Activated B cell treated with CpG ODN at 0.5 μM for 24 hours (primary cell): ENCODE data around the gene CAPNS2. TPM values are rescaled to one million over a fixed set of nuclear protein-coding genes. Genes with fewer than 3 reads are reported as not detected.

Experiments used
- ATAC-seq: fragments of 200-7000 bp; cut with Tn5 transposase; one replicate; pipeline ENCODE4 v1.10.0; 2021; ENCODE audit warnings: low read depth, mild to moderate bottlenecking, moderate library complexity
- CTCF ChIA-PET: fragments of 350-600 bp; sonication (Branson Sonifier 250); formaldehyde crosslinking; loops from one replicate; lab custom pipeline; 2021; ENCODE audit warnings: antibody characterized with exemption; lab: Charles Lee
- POLR2A ChIA-PET: fragments of 350-600 bp; sonication (Branson Sonifier 250); formaldehyde crosslinking; loops from one replicate; lab custom pipeline; 2021; ENCODE audit warnings: antibody characterized with exemption; lab: Charles Lee
- DNase-seq: peaks from one replicate; pipeline ENCODE4 v3.0.0; 2022
- H3K27ac Mint-ChIP-seq: one replicate; pipeline ENCODE4 v1.8.0; 2020; ENCODE audit warnings: mixed read lengths
- H3K27me3 Mint-ChIP-seq: one replicate; pipeline ENCODE4 v1.8.0; 2021; ENCODE audit warnings: mixed read lengths
- H3K36me3 Mint-ChIP-seq: one replicate; pipeline ENCODE4 v1.8.0; 2021; ENCODE audit warnings: low read depth, mixed read lengths
- H3K4me1 Mint-ChIP-seq: one replicate; pipeline ENCODE4 v1.8.0; 2021; ENCODE audit warnings: mixed read lengths
- H3K4me3 Mint-ChIP-seq: one replicate; pipeline ENCODE4 v1.8.0; 2020; ENCODE audit warnings: mild to moderate bottlenecking, mixed read lengths
- H3K9me3 Mint-ChIP-seq: one replicate; pipeline ENCODE4 v1.8.0; 2020; ENCODE audit warnings: mixed read lengths
- CTCF ChIP-seq: fragments of 200-600 bp; IDR thresholded peaks from one replicate; pipeline ENCODE4 v1.8.0; 2022; ENCODE audit warnings: antibody characterized with exemption, mild to moderate bottlenecking
- intact Hi-C: fragments of 100-400 bp; cut with micrococcal nuclease; formaldehyde crosslinking; loops from one replicate; pipeline ENCODE4 v1.15.1; 2024
- total RNA-seq: library from RNA; stranded (reverse); gene quantifications from 2 replicates; pipeline ENCODE4 v1.2.3, GENCODE V29; 2022

CAPNS2 gene
- total RNA-seq, 1 donor from 2014 or later = not detected

GRCh38 chr16:55570159-55570558 is 3.7 kb downstream of the CAPNS2 start:
- POLR2A ChIA-PET = no interaction called here
- CTCF ChIA-PET = no interaction called here
- ATAC-seq (no peak), DNase-seq (no peak)
- H3K27me3 Mint-ChIP-seq = peaks cover 4% of the 10 kb centered on the region
- intact Hi-C loops = no loop called here
- H3K4me1 Mint-ChIP-seq = no peaks in the 10 kb centered on the region
- H3K27ac Mint-ChIP-seq = no peak overlapping the region
- H3K9me3 Mint-ChIP-seq = no peaks in the 10 kb centered on the region
- H3K4me3 Mint-ChIP-seq = no peak overlapping the region
- TF ChIP-seq CTCF = no peak
- no peaks in the 10 kb centered on the region for H3K36me3 Mint-ChIP-seq

GRCh38 chr16:55571191-55571897 is 4.9 kb downstream of the CAPNS2 start:
- TF ChIP-seq CTCF = no peak
- Mint-ChIP-seq H3K4me1 (peaks cover 3% of the 10 kb centered on the region), H3K4me3 (no peak overlapping the region), H3K9me3 (no peaks in the 10 kb centered on the region), H3K27me3 (peaks cover 4% of the 10 kb centered on the region), H3K27ac (no peak overlapping the region), H3K36me3 (no peaks in the 10 kb centered on the region)
- DNase-seq (no peak), ATAC-seq (no peak)
- CTCF ChIA-PET = no interaction called here
- POLR2A ChIA-PET = no interaction called here
- intact Hi-C loops = no loop called here

- DNase-seq = no peak
- ATAC-seq = no peak
- no peak for TF ChIP-seq CTCF
- peaks cover 3% of the 10 kb centered on the region for H3K4me1 Mint-ChIP-seq
- no peaks in the 10 kb centered on the region for H3K9me3 Mint-ChIP-seq
- intact Hi-C loops = no loop called here
- CTCF ChIA-PET = no interaction called here
- H3K36me3 Mint-ChIP-seq = no peaks in the 10 kb centered on the region
- no peak overlapping the region for H3K4me3 Mint-ChIP-seq
- no peak overlapping the region for H3K27ac Mint-ChIP-seq
- H3K27me3 Mint-ChIP-seq = peaks cover 2% of the 10 kb centered on the region
- POLR2A ChIA-PET = no interaction called here
Observed at GRCh38 chr16:55572439-55572838, 6.0 kb downstream of the CAPNS2 start.

- H3K27me3 Mint-ChIP-seq = peaks cover 2% of the 10 kb centered on the region
- peaks cover 3% of the 10 kb centered on the region for H3K4me1 Mint-ChIP-seq
- H3K9me3 Mint-ChIP-seq = no peaks in the 10 kb centered on the region
- DNase-seq (no peak), ATAC-seq (no peak)
- TF ChIP-seq CTCF = no peak
- no peak overlapping the region for H3K4me3 Mint-ChIP-seq
- intact Hi-C loops = no loop called here
- ChIA-PET CTCF (no interaction called here), POLR2A (no interaction called here)
- H3K36me3 Mint-ChIP-seq = no peaks in the 10 kb centered on the region
- no peak overlapping the region for H3K27ac Mint-ChIP-seq
Observed at GRCh38 chr16:55574811-55575210, 8.3 kb downstream of the CAPNS2 start.

- Mint-ChIP-seq H3K36me3 (no peaks in the 10 kb centered on the region), H3K9me3 (no peaks in the 10 kb centered on the region), H3K4me3 (no peak overlapping the region), H3K4me1 (peaks cover 3% of the 10 kb centered on the region), H3K27me3 (peaks cover 2% of the 10 kb centered on the region), H3K27ac (no peak overlapping the region)
- DNase-seq (no peak), ATAC-seq (no peak)
- ChIA-PET CTCF (no interaction called here), POLR2A (no interaction called here)
- intact Hi-C loops = no loop called here
- no peak for TF ChIP-seq CTCF
Observed at GRCh38 chr16:55575496-55575895, 9.0 kb downstream of the CAPNS2 start.
